PC-3 (cell line): ENCODE measurements around the gene ZNF629. TPM values are rescaled to one million over a fixed set of nuclear protein-coding genes. Genes with fewer than 3 reads are reported as not detected.

Experiments used
- ATAC-seq: fragments of 200-7000 bp; cut with Tn5 transposase; 2 replicates; pipeline ENCODE4 v1.9.1; 2020; ENCODE audit warnings: mild to moderate bottlenecking, moderate library complexity
- BruUV-seq: library from RNA; stranded (reverse); fragments of 400-500 nt; replicated peaks from 2 replicates; lab custom pipeline; 2021; lab: Mats Ljungman, UMichigan
- CTCF ChIA-PET: fragments of 300-600 bp; sonication (Branson Sonifier 250); formaldehyde crosslinking; loops from one replicate; lab custom pipeline; 2022; ENCODE audit warnings: antibody characterized with exemption; lab: Charles Lee
- POLR2A ChIA-PET: fragments of 300-600 bp; sonication (Branson Sonifier 250); formaldehyde crosslinking; loops from one replicate; lab custom pipeline; 2022; ENCODE audit warnings: antibody characterized with exemption; ENCODE audit not compliant: unreplicated experiment; lab: Charles Lee
- DNase-seq: peaks from one replicate; pipeline ENCODE4 v3.0.0-alpha.2; 2015
- H2AFZ ChIP-seq: fragments of 300-600 bp; sonication (generic); 2 replicates; pipeline ENCODE4 v1.6.0; 2016; ENCODE audit warnings: antibody characterized with exemption, low read length
- H3F3A ChIP-seq: fragments of 300-600 bp; sonication (generic); one replicate; pipeline ENCODE4 v1.6.0; 2017; ENCODE audit warnings: antibody characterized with exemption, low read length, control low read depth, mild to moderate bottlenecking; ENCODE audit not compliant: unreplicated experiment
- H3K27ac ChIP-seq: fragments of 300-600 bp; sonication (generic); 2 replicates; pipeline ENCODE4 v1.5.1; 2016; ENCODE audit warnings: mild to moderate bottlenecking, low read length
- H3K27me3 ChIP-seq: fragments of 300-600 bp; sonication (generic); 2 replicates; pipeline ENCODE4 v1.6.1; 2016; ENCODE audit warnings: low read length, mixed read lengths
- H3K36me3 ChIP-seq: fragments of 300-600 bp; sonication (generic); 2 replicates; pipeline ENCODE4 v1.6.1; 2016; ENCODE audit warnings: low read depth, mixed run types, low read length, mixed read lengths
- H3K4me1 ChIP-seq: fragments of 300-600 bp; sonication (generic); 2 replicates; pipeline ENCODE4 v1.5.1; 2016; ENCODE audit warnings: low read length; ENCODE audit not compliant: insufficient read depth
- H3K4me2 ChIP-seq: fragments of 300-600 bp; sonication (generic); 2 replicates; pipeline ENCODE4 v1.6.0; 2016; ENCODE audit warnings: low read length
- H3K4me3 ChIP-seq: fragments of 300-600 bp; sonication (generic); 2 replicates; pipeline ENCODE4 v1.5.1; 2016; ENCODE audit warnings: mild to moderate bottlenecking, low read length, mixed read lengths
- H3K79me2 ChIP-seq: fragments of 300-600 bp; sonication (generic); 2 replicates; pipeline ENCODE4 v1.6.1; 2017; ENCODE audit warnings: low read length, mixed read lengths
- H3K9ac ChIP-seq: fragments of 300-600 bp; sonication (generic); 2 replicates; pipeline ENCODE4 v1.6.0; 2016; ENCODE audit warnings: mild to moderate bottlenecking, low read length
- H3K9me2 ChIP-seq: fragments of 300-600 bp; sonication (generic); replicated peaks from 2 replicates; pipeline ENCODE4 v1.6.1; 2016; ENCODE audit warnings: mixed run types, low read length, mixed read lengths
- H3K9me3 ChIP-seq: fragments of 300-600 bp; sonication (generic); 2 replicates; pipeline ENCODE4 v1.6.1; 2016; ENCODE audit warnings: low read length, mixed read lengths
- H4K20me1 ChIP-seq: fragments of 300-600 bp; sonication (generic); 2 replicates; pipeline ENCODE4 v1.6.1; 2016; ENCODE audit warnings: low read length, mixed read lengths
- CTCF ChIP-seq: fragments of 300-600 bp; sonication (generic); conservative IDR thresholded peaks from 2 replicates; pipeline ENCODE4 v1.5.1; 2017; ENCODE audit warnings: antibody characterized with exemption, low read depth, mild to moderate bottlenecking, low read length
- EZH2 ChIP-seq: fragments of 300-600 bp; sonication (generic); IDR thresholded peaks from one replicate; pipeline ENCODE4 v1.6.1; 2017; ENCODE audit warnings: antibody characterized with exemption, mild to moderate bottlenecking, low read length; ENCODE audit not compliant: unreplicated experiment
- EZH2phosphoT487 ChIP-seq: fragments of 300-600 bp; sonication (generic); IDR thresholded peaks from 2 replicates; pipeline ENCODE4 v1.6.1; 2018; ENCODE audit warnings: mild to moderate bottlenecking, antibody characterized with exemption, low read length, borderline replicate concordance
- intact Hi-C: fragments of 100-400 bp; cut with micrococcal nuclease; formaldehyde crosslinking; loops from 2 replicates; pipeline ENCODE4 v1.9.0; 2023
- total RNA-seq: library from RNA; depleted of rRNA; stranded (reverse); fragments of >200 nt; gene quantifications from 2 replicates; pipeline ENCODE4 v1.2.3, GENCODE V29; 2014

Gene ZNF629
- total RNA-seq, 1 experiment from 2014 or later: 7.8 TPM

GRCh38 chr16:30786115-30786935, 680 bp downstream of the ZNF629 start:
- H3K4me2 ChIP-seq: peak overlapping the region; percentile 92
- intact Hi-C loops: no loop called here
- H3K9ac ChIP-seq: peak overlapping the region; percentile 81
- BruUV-seq: no TSS peak
- POLR2A ChIA-PET: no interaction called here
- no peaks in the 10 kb centered on the region for H3K36me3 ChIP-seq
- H3K27me3 ChIP-seq: no peaks in the 10 kb centered on the region
- H3K79me2 ChIP-seq: peaks cover 21% of the 10 kb centered on the region
- no peak overlapping the region for H3K27ac ChIP-seq
- CTCF ChIA-PET: interaction anchor here (1.2 kb wide), 1 partner anchor 19 kb away, joined by 4 read pairs; no protein-coding TSS in a partner anchor
- no peaks in the 10 kb centered on the region for H3F3A ChIP-seq
- no peaks in the 10 kb centered on the region for H3K9me3 ChIP-seq
- H3K9me2 ChIP-seq: no peaks in the 10 kb centered on the region
- peak overlapping the region; percentile 88 for H3K4me3 ChIP-seq
- H2AFZ ChIP-seq: peak overlapping the region; percentile 50; the same call in 1 of the 2 replicates
- H4K20me1 ChIP-seq: no peaks in the 10 kb centered on the region
- ATAC-seq: peak; percentile 70
- peak; percentile 28 for DNase-seq
- TF ChIP-seq CTCF: no peak
- TF ChIP-seq EZH2phosphoT487: no peak
- no peak for TF ChIP-seq EZH2
- peaks cover 4% of the 10 kb centered on the region; the same call in 1 of the 2 replicates for H3K4me1 ChIP-seq

GRCh38 chr16:30785126-30786106, 1.6 kb downstream of the ZNF629 start:
- Histone ChIP-seq H3K36me3 (no peaks in the 10 kb centered on the region), H4K20me1 (no peaks in the 10 kb centered on the region), H3K79me2 (peaks cover 21% of the 10 kb centered on the region), H3K9ac (peak overlapping the region; percentile 76; the same call in 1 of the 2 replicates), H3K27me3 (no peaks in the 10 kb centered on the region), H3K9me2 (no peaks in the 10 kb centered on the region), H3K4me3 (peak overlapping the region; percentile 88; the same call in 1 of the 2 replicates), H3K9me3 (no peaks in the 10 kb centered on the region), H2AFZ (no peak overlapping the region), H3K4me2 (peak overlapping the region; percentile 88), H3F3A (no peaks in the 10 kb centered on the region), H3K27ac (no peak overlapping the region), H3K4me1 (peaks cover 4% of the 10 kb centered on the region; the same call in 1 of the 2 replicates)
- ATAC-seq: no peak
- POLR2A ChIA-PET: no interaction called here
- no peak for DNase-seq
- TSS peak; percentile 22 for BruUV-seq
- TF ChIP-seq CTCF (no peak), EZH2 (no peak), EZH2phosphoT487 (no peak)
- intact Hi-C loops: no loop called here
- CTCF ChIA-PET: no interaction called here
